EH (cell line): ENCODE measurements around the gene CSNK2A1.
"Not testable (repeated sequence)": the region's sequence is repeated elsewhere in the genome, so short reads cannot be mapped to it uniquely, and the experiment has no call there.

Source experiments
- DNase-seq: peaks from one replicate; pipeline ENCODE4 v3.0.0-alpha.2; 2015; ENCODE audit warnings: low read depth

CSNK2A1 gene

GRCh38 chr20:483815-484644 is 59.6 kb downstream of the CSNK2A1 start:
- no peak for DNase-seq

GRCh38 chr20:481167-481566 is 62.4 kb downstream of the CSNK2A1 start:
- DNase-seq, result no peak

- no peak for DNase-seq
Measured at GRCh38 chr20:480044-480443, 63.5 kb downstream of the CSNK2A1 start.

GRCh38 chr20:479487-479886 is 64.1 kb downstream of the CSNK2A1 start:
- peak; percentile 32 for DNase-seq

- DNase-seq, result peak; percentile 72
Measured at GRCh38 chr20:478949-479429, 64.6 kb downstream of the CSNK2A1 start.

GRCh38 chr20:478010-478948 is 65.3 kb downstream of the CSNK2A1 start:
- DNase-seq, result peak; percentile 46

- not testable (repeated sequence) for DNase-seq
Measured at GRCh38 chr20:476561-477249, 66.9 kb downstream of the CSNK2A1 start.

GRCh38 chr20:475463-476357 is 67.9 kb downstream of the CSNK2A1 start:
- DNase-seq, result no peak

GRCh38 chr20:474581-474980 is 69.0 kb downstream of the CSNK2A1 start:
- DNase-seq, result no peak

GRCh38 chr20:472889-473292 is 70.7 kb downstream of the CSNK2A1 start:
- DNase-seq, result no peak

GRCh38 chr20:472137-472846 is 71.3 kb downstream of the CSNK2A1 start:
- no peak for DNase-seq

- no peak for DNase-seq
Measured at GRCh38 chr20:469746-470490, 73.7 kb downstream of the CSNK2A1 start.

GRCh38 chr20:467755-468154 is 75.8 kb downstream of the CSNK2A1 start:
- no peak for DNase-seq

- peak; percentile 88 for DNase-seq
Measured at GRCh38 chr20:462199-462991, 81.2 kb downstream of the CSNK2A1 start, which contains the start of gene TBC1D20. TSS of gene TBC1D20 (minus strand) at chr20:462533. CDS start at chr20:462405, 128 bp downstream.

- peak; percentile 71 for DNase-seq
Measured at GRCh38 chr20:461254-462198, 82.1 kb downstream of the CSNK2A1 start.

GRCh38 chr20:460707-461106 is 82.9 kb downstream of the CSNK2A1 start:
- DNase-seq, result peak; percentile 36

- no peak for DNase-seq
Measured at GRCh38 chr20:460180-460579, 83.4 kb downstream of the CSNK2A1 start.

GRCh38 chr20:458776-459175 is 84.8 kb downstream of the CSNK2A1 start:
- DNase-seq, result no peak
